ENCODE measurements around the gene NR6A1. TPM values are rescaled to one million over a fixed set of nuclear protein-coding genes. Genes with fewer than 3 reads are reported as not detected.

Gene NR6A1
- total RNA-seq, 2 donors from 2014 or later, result 0.71 to 4.6 TPM

DNA sequence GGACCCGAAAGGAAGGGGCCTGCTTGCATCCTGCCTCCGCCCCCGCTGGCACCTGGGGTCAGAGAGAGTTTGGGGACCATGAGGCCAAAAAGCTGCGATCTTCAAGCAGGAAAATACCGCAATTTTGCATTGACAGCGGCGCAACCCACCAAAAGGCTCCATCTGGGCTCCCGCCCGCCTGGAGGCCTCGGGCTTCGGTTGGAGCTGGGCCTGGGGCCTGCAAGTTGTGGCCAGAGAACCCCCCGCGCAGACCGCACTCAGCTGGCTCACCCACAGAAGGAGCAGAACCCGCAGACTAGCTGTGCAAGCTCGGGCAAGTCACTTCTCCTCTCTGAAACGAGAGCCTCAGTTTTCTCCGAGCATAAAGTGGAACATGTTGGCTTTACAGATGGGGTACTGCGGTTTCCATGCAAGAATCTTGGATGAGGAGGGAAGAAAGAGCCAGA lies 265.2 kb downstream of the NR6A1 start:
- no peak for ATAC-seq (ENCODE audit: insufficient number of reproducible peaks, low FRiP score, low read depth)
- no peak for TF ChIP-seq CTCF (IDR thresholded peaks at IDR 0.05)
- H3K27ac ChIP-seq, result no peak overlapping the region
- H3K36me3 ChIP-seq, result no peaks in the 10 kb centered on the region
- no peak overlapping the region for H3K4me3 ChIP-seq
- no peak for DNase-seq (ENCODE audit: low spot score)
- H3K27me3 ChIP-seq (replicated peaks; ENCODE audit: insufficient read depth), result peaks cover 6% of the 10 kb centered on the region
- H3K9me3 ChIP-seq, result no peaks in the 10 kb centered on the region
- peaks cover 8 to 12% of the 10 kb centered on the region in 2 donors for H3K4me1 ChIP-seq (ENCODE audit: control insufficient read depth in 1 of 2, low read depth in 2 of 2)

- peaks cover 8 to 12% of the 10 kb centered on the region in 2 donors for H3K4me1 ChIP-seq (ENCODE audit: control insufficient read depth in 1 of 2, low read depth in 2 of 2)
- H3K4me3 ChIP-seq, result no peak overlapping the region
- no peak for ATAC-seq (ENCODE audit: insufficient number of reproducible peaks, low FRiP score, low read depth)
- H3K36me3 ChIP-seq, result no peaks in the 10 kb centered on the region
- H3K27me3 ChIP-seq (replicated peaks; ENCODE audit: insufficient read depth), result peaks cover 6% of the 10 kb centered on the region
- H3K9me3 ChIP-seq, result no peaks in the 10 kb centered on the region
- TF ChIP-seq CTCF (IDR thresholded peaks at IDR 0.05), result no peak
- H3K27ac ChIP-seq, result no peak overlapping the region
- no peak for DNase-seq (ENCODE audit: low spot score)
These were observed 265.9 kb downstream of the NR6A1 start for GRCh38 chr9:124505006-124505900.

- Histone ChIP-seq H3K4me3 (peak overlapping the region; percentile 52), H3K27ac (no peak overlapping the region), H3K36me3 (no peaks in the 10 kb centered on the region), H3K4me1 (ENCODE audit: control insufficient read depth in 1 of 2, low read depth in 2 of 2) (peaks cover 8 to 12% of the 10 kb centered on the region in 2 donors), H3K27me3 (replicated peaks; ENCODE audit: insufficient read depth) (peaks cover 6% of the 10 kb centered on the region), H3K9me3 (no peaks in the 10 kb centered on the region)
- no peak for TF ChIP-seq CTCF (IDR thresholded peaks at IDR 0.05)
- DNase-seq (ENCODE audit: low spot score), result no peak
- no peak for ATAC-seq (ENCODE audit: insufficient number of reproducible peaks, low FRiP score, low read depth)
These were observed 266.5 kb downstream of the NR6A1 start for GRCh38 chr9:124504530-124505005.

DNA sequence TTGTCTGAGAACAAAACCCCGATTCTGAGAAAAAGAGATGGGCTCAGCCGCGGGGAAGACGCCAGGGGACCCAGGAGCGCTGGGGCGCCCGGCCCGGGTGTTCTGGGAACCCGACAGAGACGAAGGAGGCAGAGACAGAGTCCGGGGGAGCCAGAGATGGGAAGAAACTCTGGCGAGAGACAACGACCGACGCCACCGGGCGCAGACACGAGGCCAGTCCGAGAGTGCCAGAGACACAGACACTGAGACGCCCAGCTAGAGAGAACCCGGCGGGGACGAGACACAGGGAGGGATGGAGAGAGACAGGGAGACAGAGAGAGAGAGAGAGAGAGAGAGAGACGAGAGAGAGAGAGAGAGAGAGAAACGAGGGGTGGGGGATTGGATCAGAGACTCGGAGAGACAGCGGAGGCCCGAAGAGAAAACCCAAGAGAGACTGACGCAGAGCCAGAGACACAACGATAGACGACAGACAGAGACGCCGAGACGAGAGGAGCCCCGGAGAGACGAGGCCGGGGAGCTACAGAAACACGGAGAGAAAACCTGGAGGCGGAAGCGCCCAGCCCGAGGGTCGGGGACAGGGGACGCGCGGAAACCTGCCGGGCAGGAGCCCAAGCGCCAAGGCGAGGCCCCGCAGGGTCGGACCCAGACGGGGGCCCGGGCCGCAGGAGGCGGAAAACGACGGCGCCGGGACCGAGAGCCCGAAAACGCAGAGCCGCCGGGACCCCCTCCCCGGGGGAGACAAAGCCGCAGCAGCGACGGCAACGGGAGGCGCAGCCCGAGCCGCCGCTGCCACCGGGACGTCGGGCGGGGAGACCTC lies 267.2 kb downstream of the NR6A1 start:
- TF ChIP-seq CTCF (IDR thresholded peaks at IDR 0.05), result no peak
- Histone ChIP-seq H3K9me3 (no peaks in the 10 kb centered on the region), H3K27me3 (replicated peaks; ENCODE audit: insufficient read depth) (peaks cover 6% of the 10 kb centered on the region), H3K36me3 (no peaks in the 10 kb centered on the region), H3K27ac (peak overlapping the region in 1 of 2 donors; percentile 2), H3K4me3 (peak overlapping the region; percentile 52), H3K4me1 (ENCODE audit: control insufficient read depth in 1 of 2, low read depth in 2 of 2) (peaks cover 8 to 12% of the 10 kb centered on the region in 2 donors)
- no peak for ATAC-seq (ENCODE audit: insufficient number of reproducible peaks, low FRiP score, low read depth)
- DNase-seq (ENCODE audit: low spot score), result no peak

All from thoracic aorta (tissue), 2 donors.